NOMO-1 treated with dmso at 0.1 percent for 144 hours (cell line): ENCODE measurements around the gene PPP1R26.
"Not testable (repeated sequence)": the region's sequence is repeated elsewhere in the genome, so short reads cannot be mapped to it uniquely, and the experiment has no call there.

Experiments used
- DNase-seq: peaks from one replicate; lab custom pipeline; 2025; ENCODE audit not compliant: unreplicated experiment; lab: John Stamatoyannopoulos, UW

Gene PPP1R26

GRCh38 chr9:135479469-135480052 is at the start of gene PPP1R26:
TSS of gene PPP1R26 (plus strand) at chr9:135479782. CDS start at chr9:135484511, 4,729 bp downstream.
- DNase-seq = no peak

GRCh38 chr9:135437259-135437658 is 42.3 kb upstream of the PPP1R26 start:
- no peak for DNase-seq

- not testable (repeated sequence) for DNase-seq
These were observed 41.9 kb upstream of the PPP1R26 start for GRCh38 chr9:135437696-135438095.

GRCh38 chr9:135438581-135439232 is 40.9 kb upstream of the PPP1R26 start:
- DNase-seq = not testable (repeated sequence)

- not testable (repeated sequence) for DNase-seq
These were observed 40.1 kb upstream of the PPP1R26 start for GRCh38 chr9:135439514-135439913.

- no peak for DNase-seq
These were observed 39.7 kb upstream of the PPP1R26 start for GRCh38 chr9:135439916-135440315.

- DNase-seq = no peak
These were observed 39.0 kb upstream of the PPP1R26 start for GRCh38 chr9:135440620-135441019.

GRCh38 chr9:135441105-135442071 is 38.2 kb upstream of the PPP1R26 start:
- not testable (repeated sequence) for DNase-seq

- DNase-seq = no peak
These were observed 37.5 kb upstream of the PPP1R26 start for GRCh38 chr9:135442075-135442474.

- no peak for DNase-seq
These were observed 35.7 kb upstream of the PPP1R26 start for GRCh38 chr9:135443797-135444425.

GRCh38 chr9:135447126-135447525 is 32.5 kb upstream of the PPP1R26 start:
- no peak for DNase-seq

- DNase-seq = no peak
These were observed 30.9 kb upstream of the PPP1R26 start for GRCh38 chr9:135448663-135449100.

- not testable (repeated sequence) for DNase-seq
These were observed 30.1 kb upstream of the PPP1R26 start for GRCh38 chr9:135449532-135449931.

- no peak for DNase-seq
These were observed 28.6 kb upstream of the PPP1R26 start for GRCh38 chr9:135450956-135451355.

GRCh38 chr9:135451909-135452308 is 27.7 kb upstream of the PPP1R26 start:
- not testable (repeated sequence) for DNase-seq

GRCh38 chr9:135454737-135455136 is 24.8 kb upstream of the PPP1R26 start:
- DNase-seq = no peak

- no peak for DNase-seq
These were observed 24.1 kb upstream of the PPP1R26 start for GRCh38 chr9:135455401-135456030.

GRCh38 chr9:135456436-135457104 is 23.0 kb upstream of the PPP1R26 start:
- DNase-seq = no peak

GRCh38 chr9:135458478-135458877 is 21.1 kb upstream of the PPP1R26 start:
- DNase-seq = not testable (repeated sequence)

GRCh38 chr9:135461936-135462335 is 17.6 kb upstream of the PPP1R26 start:
- DNase-seq = no peak
